Ascending aorta (tissue), 1 donor: Measurements from ENCODE around the gene OR4B1. TPM values are rescaled to one million over a fixed set of nuclear protein-coding genes. Genes with fewer than 3 reads are reported as not detected.

Source experiments
- total RNA-seq: library from RNA; depleted of rRNA; stranded (reverse); fragments of >200 nt; gene quantifications from one replicate; pipeline ENCODE4 v1.1.0, GENCODE V29; 2016

OR4B1 gene
- total RNA-seq, 1 donor from 2014 or later, result not detected

Other genes with a start within 250 kb of the OR4B1 start
- gene PTPRJ, start 236.3 kb upstream of the OR4B1 start, total RNA-seq, result 5.9 TPM
- gene OR4X2, start 28.3 kb downstream of the OR4B1 start, total RNA-seq, result not detected
- not detected for gene OR4X1, start 47.1 kb downstream of the OR4B1 start, total RNA-seq
- not detected for gene OR4S1, start 89.4 kb downstream of the OR4B1 start, total RNA-seq
- not detected for gene OR4C3, start 108.1 kb downstream of the OR4B1 start, total RNA-seq
- not detected for gene OR4C5, start 149.7 kb downstream of the OR4B1 start, total RNA-seq